Renal cortical epithelial cell (primary cell): ENCODE results near the gene ITGB8. TPM values are rescaled to one million over a fixed set of nuclear protein-coding genes. Genes with fewer than 3 reads are reported as not detected.

Source experiments
- DNase-seq: peaks from one replicate; pipeline ENCODE4 v3.0.0-alpha.2; 2011; ENCODE audit warnings: low read depth
- total RNA-seq: library from RNA; depleted of rRNA; stranded (reverse); fragments of >200 nt; gene quantifications from 2 replicates; pipeline ENCODE4 v1.2.3, GENCODE V29; 2014

ITGB8 gene
- total RNA-seq, 1 donor from 2014 or later: 257 TPM

- DNase-seq: no peak
These were observed 22.8 kb upstream of the ITGB8 start for GRCh38 chr7:20307901-20308300.

- DNase-seq: no peak
These were observed 20.4 kb upstream of the ITGB8 start for GRCh38 chr7:20310301-20310700.

GRCh38 chr7:20310963-20311742, 19.5 kb upstream of the ITGB8 start:
- peak; percentile 67 for DNase-seq

- DNase-seq: no peak
These were observed 19.0 kb upstream of the ITGB8 start for GRCh38 chr7:20311743-20312042.

- no peak for DNase-seq
These were observed 18.1 kb upstream of the ITGB8 start for GRCh38 chr7:20312562-20312961.

- no peak for DNase-seq
These were observed 17.1 kb upstream of the ITGB8 start for GRCh38 chr7:20313626-20314025.

- DNase-seq: no peak
These were observed 16.5 kb upstream of the ITGB8 start for GRCh38 chr7:20314198-20314597.

GRCh38 chr7:20316706-20317105, 14.0 kb upstream of the ITGB8 start:
- DNase-seq: no peak

- no peak for DNase-seq
These were observed 13.3 kb upstream of the ITGB8 start for GRCh38 chr7:20317413-20317812.

- no peak for DNase-seq
These were observed 11.8 kb upstream of the ITGB8 start for GRCh38 chr7:20318933-20319332.

- DNase-seq: peak; percentile 57
These were observed 10.4 kb upstream of the ITGB8 start for GRCh38 chr7:20320322-20320721.

GRCh38 chr7:20320786-20321185, 9.9 kb upstream of the ITGB8 start:
- DNase-seq: no peak

GRCh38 chr7:20323595-20323994, 7.1 kb upstream of the ITGB8 start:
- DNase-seq: no peak

GRCh38 chr7:20326342-20326741, 4.4 kb upstream of the ITGB8 start:
- no peak for DNase-seq

GRCh38 chr7:20327055-20327454, 3.6 kb upstream of the ITGB8 start:
- peak; percentile 85 for DNase-seq

GRCh38 chr7:20328027-20328426, 2.7 kb upstream of the ITGB8 start:
- DNase-seq: no peak

- no peak for DNase-seq
These were observed 2.0 kb upstream of the ITGB8 start for GRCh38 chr7:20328692-20329091.

GRCh38 chr7:20329389-20330238, 1.1 kb upstream of the ITGB8 start:
- DNase-seq: peak; percentile 95

GRCh38 chr7:20330928-20331909, 519 bp downstream of the ITGB8 start:
- no peak for DNase-seq

GRCh38 chr7:20331910-20332813, 1.5 kb downstream of the ITGB8 start:
- no peak for DNase-seq

GRCh38 chr7:20338285-20338684, 7.6 kb downstream of the ITGB8 start:
- DNase-seq: no peak
